ENCODE data around the gene EEF1AKMT4.
"Not testable (repeated sequence)": the region's sequence is repeated elsewhere in the genome, so short reads cannot be mapped to it uniquely, and the experiment has no call there.

Gene EEF1AKMT4

GRCh38 chr3:184261270-184261853 is 11.9 kb downstream of the EEF1AKMT4 start, which contains the start of gene CAMK2N2:
CAMK2N2 (minus strand) TSS chr3:184261553; CDS start chr3:184261285, 268 bp downstream.
- peak; percentile 34 for DNase-seq

GRCh38 chr3:184261854-184262763 is 12.6 kb downstream of the EEF1AKMT4 start:
- no peak for DNase-seq

- DNase-seq: no peak
Measured at GRCh38 chr3:184262764-184263179, 13.3 kb downstream of the EEF1AKMT4 start.

GRCh38 chr3:184267249-184267648 is 17.8 kb downstream of the EEF1AKMT4 start:
- DNase-seq: not testable (repeated sequence)

GRCh38 chr3:184272269-184272668 is 22.8 kb downstream of the EEF1AKMT4 start:
- no peak for DNase-seq

- no peak for DNase-seq
Measured at GRCh38 chr3:184275381-184275701, 25.9 kb downstream of the EEF1AKMT4 start.

GRCh38 chr3:184275961-184276910 is 26.8 kb downstream of the EEF1AKMT4 start, which contains the start of gene ECE2:
ECE2 (plus strand) TSS chr3:184276022; CDS start chr3:184276154, 132 bp downstream.
- DNase-seq: no peak

GRCh38 chr3:184277366-184277765 is 27.9 kb downstream of the EEF1AKMT4 start:
- DNase-seq: no peak

GRCh38 chr3:184282941-184283340 is 33.5 kb downstream of the EEF1AKMT4 start:
- DNase-seq: no peak

GRCh38 chr3:184283681-184284080 is 34.2 kb downstream of the EEF1AKMT4 start:
- DNase-seq: no peak

GRCh38 chr3:184284696-184285095 is 35.2 kb downstream of the EEF1AKMT4 start:
- no peak for DNase-seq

- peak; percentile 41 for DNase-seq
Measured at GRCh38 chr3:184289426-184289938, 40.0 kb downstream of the EEF1AKMT4 start.

GRCh38 chr3:184290331-184290730 is 40.9 kb downstream of the EEF1AKMT4 start:
- no peak for DNase-seq

GRCh38 chr3:184291044-184291737 is 41.7 kb downstream of the EEF1AKMT4 start:
- no peak for DNase-seq

- DNase-seq: no peak
Measured at GRCh38 chr3:184291738-184292445, 42.4 kb downstream of the EEF1AKMT4 start.

- no peak for DNase-seq
Measured at GRCh38 chr3:184295771-184296170, 46.3 kb downstream of the EEF1AKMT4 start.

GRCh38 chr3:184296616-184297015 is 47.1 kb downstream of the EEF1AKMT4 start:
- no peak for DNase-seq

- peak; percentile 98 for DNase-seq
Measured at GRCh38 chr3:184298759-184299487, 49.5 kb downstream of the EEF1AKMT4 start, which contains the start of gene PSMD2. PSMD2 (plus strand) TSS chr3:184299241; CDS start chr3:184299267, 26 bp downstream.

GRCh38 chr3:184299488-184300377 is 50.3 kb downstream of the EEF1AKMT4 start:
- DNase-seq: no peak

GRCh38 chr3:184300378-184300720 is 50.9 kb downstream of the EEF1AKMT4 start:
- no peak for DNase-seq

Data from activated effector memory CD4-positive, alpha-beta T cell treated with Interleukin-2 at 50 U/mL for 16 hours (primary cell).